ENCODE data around the gene SLC25A29.

SLC25A29 gene

DNA sequence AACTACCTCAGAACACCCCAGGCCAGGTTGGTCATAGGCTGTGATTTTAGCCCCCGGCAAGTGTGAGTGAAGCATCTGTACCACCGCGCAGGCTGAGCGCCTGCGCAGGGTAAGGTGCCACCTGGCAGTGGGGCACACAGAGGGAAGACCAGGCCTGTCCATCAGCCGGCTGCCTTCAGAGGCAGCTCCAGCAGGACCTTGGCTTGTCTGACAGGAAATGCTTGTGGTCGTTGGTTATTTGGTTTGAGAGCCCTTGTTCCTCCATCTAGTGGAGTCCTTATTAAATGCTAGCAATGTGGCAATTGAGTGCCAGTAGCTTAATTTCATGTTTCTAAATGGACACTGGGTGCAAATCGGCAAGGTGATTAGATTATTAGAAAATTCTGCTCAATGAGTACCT lies 27.5 kb downstream of the SLC25A29 start:
- DNase-seq = no peak

DNA sequence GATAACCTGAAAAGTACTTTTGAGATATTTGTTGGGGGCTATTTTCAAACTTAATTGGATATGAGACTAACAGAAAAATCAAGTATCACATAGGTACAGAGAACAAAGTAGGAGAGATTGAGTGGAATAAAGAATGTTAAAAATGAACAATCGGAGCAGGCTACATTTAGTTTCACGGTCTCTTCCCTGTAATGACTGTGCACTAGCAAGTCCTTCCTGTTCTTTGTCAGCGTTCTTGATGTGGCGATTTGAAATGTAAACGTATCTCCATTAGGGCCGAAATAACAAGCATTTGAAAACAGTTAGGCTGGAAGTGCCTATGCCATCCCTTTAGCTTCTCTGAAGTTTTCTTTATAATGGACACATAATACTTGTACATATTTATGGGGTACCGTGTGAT lies 31.0 kb downstream of the SLC25A29 start:
- DNase-seq = no peak

DNA sequence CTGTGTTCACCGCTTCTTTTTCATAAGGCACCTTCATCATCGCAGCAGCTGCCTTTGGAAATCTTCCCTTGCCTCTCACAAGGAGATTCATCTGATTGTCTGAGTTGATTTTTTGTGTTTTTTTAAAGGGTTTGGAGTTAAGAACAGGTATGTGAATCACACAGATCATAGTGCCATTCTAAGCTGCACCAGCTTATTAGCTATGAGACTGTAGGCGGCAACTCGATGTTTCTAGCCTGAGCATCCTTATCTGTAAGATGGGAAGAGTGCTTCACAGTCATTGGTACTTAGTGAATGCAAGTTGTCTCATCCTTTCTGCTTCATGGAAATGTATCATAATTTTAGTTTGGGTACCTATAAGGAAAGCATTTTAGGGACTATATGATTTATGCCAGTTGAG lies 32.0 kb downstream of the SLC25A29 start:
- no peak for DNase-seq

DNA sequence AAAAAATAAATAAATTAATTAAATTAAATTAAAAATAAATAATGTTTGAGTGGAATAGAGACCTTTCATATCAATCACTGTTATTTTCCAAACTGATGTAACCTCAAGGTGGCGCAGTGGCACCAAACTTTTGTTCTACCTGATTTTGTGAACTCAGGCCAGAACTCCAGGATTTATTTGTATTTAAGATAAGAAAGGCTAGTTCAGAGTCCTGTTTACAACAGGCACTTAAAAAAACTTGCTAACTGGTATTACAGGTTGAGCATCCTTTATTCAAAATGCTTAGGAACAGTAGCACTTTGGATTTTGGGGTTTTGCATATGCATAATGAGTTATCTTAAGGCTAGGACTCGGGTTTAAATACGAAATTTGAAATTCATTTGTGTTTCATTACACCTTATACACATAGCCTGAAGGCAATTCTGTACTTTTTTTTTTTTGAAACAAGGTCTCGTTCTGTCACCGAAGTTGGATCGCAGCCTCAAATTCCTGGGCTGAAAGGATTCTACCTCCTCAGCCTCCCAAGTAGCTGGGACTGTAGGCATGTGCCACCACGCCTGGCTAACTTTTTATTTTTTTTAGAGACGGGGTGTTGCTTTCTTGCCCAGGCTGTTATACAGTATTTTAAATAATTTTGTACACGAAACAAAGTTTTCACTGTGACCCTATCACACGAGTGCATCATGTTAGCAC lies 34.9 kb downstream of the SLC25A29 start:
- peak; percentile 49 for DNase-seq

DNA sequence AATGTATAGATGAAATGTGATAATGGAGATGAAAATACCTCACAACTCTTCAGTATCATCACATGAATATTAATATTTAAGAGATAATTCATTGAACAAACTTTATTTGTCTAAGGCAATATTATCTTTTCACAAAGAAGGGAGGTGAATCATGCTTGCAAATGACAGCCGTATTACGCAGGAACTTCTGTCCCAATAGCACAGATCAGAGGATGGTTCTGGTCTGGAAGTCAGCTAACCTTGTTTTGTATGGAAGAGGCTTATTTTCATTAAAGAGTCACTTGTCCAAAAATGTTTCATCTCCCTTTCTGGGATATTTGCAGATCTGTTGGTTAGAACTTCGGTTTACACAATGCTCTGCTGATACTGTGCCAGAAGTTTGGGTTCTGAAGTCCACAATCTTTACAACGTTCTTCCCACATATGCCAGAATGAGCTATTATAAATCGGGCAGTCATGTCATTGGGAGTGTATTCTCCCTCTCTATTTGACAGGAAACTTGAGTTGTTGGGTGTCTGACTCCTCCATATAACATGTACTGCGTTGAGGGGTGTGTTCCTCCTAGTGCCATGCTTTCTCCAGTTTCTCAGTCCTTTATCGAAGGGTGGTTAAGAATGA lies 37.5 kb downstream of the SLC25A29 start:
- DNase-seq = no peak

DNA sequence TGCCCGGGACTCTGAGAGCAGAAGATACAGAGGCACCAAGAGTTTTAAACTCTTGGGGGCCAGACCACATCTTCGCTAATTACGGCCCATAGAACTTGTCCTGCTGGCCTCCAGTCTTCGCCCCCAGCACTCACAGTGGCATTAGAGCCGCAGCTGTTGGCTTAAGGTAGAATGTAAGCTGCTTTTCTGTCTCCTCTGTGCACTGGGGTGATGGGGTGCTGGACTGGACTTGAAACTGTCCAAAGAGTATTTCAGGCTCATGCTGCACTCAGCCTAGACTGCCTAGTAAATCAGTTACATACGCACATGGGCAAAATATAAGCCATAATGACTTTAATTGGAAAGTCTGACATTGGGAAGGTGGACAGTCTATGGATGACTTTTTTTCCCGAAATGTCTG lies 38.3 kb downstream of the SLC25A29 start:
- DNase-seq = no peak

DNA sequence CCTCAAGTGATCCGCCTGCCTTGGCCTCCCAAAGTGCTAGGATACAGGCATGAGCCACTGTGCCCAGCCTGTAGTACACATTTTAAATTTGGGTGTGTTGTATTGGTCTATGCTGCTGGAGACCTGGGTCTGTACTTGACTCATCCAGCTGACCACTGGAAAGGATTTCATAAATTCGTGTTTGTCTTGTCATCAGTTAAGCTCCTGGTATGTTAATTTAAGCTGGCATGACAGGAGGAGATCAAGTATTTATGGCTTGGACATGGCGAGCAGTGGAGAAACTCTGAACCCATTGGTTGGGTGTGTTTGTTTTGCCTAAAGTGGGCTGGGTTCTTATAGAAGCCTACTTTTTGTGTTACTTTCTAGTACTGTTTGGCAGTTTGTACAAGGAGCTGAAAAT lies 43.1 kb downstream of the SLC25A29 start:
- no peak for DNase-seq

DNA sequence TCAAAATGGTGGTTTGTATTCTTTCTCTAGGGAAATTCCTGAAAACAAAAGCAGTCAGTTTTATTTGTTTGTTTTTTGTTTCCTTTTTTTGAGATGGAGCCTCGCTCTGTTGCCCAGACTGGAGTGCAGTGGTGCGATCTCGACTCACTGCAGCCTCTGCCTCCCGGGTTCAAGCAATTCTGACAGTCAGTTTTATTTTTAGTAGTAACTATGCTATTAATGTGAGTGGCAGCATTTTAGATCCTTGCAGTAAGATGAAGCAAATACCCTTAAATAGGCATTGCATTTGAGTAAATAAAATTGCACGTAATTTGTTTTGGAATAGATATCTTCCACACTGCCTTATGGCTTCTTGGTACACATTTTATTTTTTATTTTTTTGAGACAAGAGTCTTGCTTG lies 43.7 kb downstream of the SLC25A29 start:
- DNase-seq = no peak

DNA sequence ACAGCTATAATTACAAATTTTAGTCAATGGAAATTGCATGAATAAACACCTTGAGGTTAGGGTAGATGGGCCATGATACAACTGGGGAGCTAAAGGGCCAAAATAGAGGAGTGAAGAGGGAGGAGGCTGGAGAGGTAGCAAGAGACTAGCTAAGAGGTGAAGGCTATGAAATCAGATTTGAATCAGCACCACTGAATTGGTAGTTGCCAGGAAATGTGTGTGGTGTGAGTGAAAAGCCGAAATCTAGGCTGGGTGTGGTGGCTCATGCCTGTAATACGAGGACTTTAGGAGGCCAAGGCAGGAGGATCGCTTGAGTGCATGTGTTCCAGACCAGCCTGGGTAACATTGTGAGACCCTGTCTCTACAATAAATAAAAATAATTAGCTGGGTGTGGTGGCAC lies 44.6 kb downstream of the SLC25A29 start:
- no peak for DNase-seq

DNA sequence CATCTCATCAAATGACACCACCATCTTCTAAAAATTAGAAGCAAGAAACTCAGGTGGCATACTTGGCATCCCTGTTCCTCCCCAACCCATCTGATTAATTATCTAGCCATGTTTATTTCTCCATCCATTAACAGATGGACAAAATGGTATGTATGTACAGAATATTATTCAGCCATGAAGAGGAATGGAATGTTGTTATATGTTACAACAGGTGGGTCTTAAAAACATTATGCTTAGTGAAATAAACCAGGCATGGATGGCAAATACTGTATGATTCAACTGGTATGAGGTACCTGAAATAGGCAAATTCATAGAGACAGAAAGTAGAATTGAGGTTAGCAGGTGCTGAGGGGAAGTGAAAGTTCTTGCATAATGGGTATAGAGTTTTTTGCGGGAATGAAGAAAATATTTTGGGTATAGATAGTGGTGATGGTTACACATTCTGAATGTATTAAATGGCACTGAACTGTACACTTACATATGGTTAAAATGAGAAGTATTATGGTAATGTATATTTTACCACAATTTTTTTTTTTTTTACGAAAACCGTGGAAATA lies 49.8 kb downstream of the SLC25A29 start:
- no peak for DNase-seq

DNA sequence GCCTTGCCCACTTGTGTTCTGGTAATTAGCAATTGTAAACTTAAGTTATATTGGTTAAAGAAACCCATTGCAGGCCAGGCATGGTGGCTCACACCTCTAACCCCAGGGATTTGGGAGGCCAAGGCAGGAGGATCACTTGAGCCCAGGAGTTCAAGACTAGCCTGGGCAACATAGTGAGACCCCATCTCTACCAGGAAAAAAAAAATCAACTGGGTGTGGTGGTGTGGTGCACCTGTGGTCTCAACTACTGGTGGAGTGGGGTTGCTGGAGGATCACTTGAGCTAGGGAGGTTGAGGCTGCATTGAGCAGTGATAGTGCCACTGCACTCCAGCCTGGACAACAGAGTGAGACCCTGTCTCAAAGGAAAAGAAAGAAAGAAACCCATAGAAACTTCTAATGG lies 53.6 kb downstream of the SLC25A29 start:
- DNase-seq = no peak

DNA sequence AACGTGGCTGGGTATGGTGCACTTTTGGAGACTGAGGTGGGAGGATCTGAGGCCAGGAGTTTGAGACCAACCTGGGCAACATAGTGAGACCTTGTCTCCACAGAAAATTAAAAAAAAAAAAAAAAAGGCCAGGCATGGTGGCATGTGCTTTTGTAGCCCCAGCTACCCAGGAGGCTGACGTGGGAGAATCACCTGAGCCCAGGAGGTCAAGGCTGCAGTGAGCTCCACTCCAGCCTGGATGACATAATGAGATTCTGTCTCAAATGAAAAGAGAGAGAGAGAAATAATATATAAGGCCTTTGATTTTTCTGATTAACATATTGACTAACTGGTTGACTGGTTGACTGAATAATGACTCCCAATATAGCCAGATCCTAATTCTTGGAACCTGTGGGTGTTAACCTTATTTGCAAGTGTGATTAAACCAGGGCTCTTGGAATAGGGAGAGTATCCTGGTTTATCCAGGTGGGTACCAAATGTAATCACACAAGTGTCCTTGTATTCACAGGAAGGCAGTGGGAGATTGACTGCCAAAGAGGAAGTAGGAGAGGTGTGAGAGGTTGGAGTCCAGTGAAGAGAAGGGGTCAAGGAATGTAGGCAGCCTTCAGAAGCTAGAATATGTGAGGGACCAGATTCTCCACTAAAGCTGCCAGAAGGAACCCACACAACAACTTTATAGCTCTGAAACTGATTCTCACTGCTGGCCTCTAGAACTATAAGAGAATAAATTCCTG lies 55.3 kb downstream of the SLC25A29 start:
- DNase-seq = no peak

DNA sequence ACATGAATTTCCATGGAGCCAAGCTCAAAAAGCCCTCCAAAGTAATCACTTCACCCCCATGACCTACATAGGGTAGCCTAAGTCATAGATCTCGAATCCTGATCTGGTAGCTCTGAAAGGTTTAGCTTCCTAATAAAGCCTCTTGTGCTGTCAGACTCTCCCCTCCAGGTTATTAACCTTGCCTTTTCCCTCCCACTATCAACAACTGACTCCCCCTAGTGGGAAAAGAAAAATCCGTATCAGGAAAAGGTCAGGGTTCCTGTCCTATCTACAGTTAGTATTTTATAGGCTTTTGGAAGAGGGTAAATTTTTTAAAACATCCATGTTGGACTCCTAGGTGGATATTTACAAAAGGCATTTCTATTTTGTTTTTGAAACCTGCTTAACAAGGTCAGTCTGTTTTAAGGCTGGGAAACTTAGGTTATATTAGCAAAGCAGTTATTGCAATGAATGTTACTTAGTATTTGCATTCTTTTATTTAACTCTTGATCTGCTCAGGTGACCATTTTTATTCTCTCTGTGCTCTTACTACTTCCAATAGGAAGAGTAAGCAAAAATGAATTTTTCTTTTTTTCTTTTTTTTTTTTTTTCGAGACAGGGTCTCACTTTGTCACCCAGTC lies 59.3 kb downstream of the SLC25A29 start:
- no peak for DNase-seq

DNA sequence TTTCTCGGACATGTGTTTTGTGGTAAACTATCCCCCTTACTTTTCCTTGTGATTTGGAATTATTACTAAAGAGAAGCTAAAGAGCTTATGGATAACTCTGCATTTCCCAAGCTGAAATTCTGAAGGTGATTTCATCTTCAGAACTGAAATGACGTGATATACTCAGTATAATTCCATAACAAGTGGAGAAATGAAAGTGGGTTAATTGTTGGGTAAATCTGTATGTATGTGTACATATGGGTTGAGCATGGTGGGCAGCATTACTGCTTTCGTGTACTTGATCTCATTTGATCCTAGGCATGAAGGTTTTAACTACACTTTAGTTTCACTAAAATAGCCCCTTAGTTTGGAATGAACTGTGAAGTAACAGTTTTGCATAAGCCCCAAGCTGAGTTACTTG lies 63.2 kb downstream of the SLC25A29 start:
- no peak for DNase-seq

DNA sequence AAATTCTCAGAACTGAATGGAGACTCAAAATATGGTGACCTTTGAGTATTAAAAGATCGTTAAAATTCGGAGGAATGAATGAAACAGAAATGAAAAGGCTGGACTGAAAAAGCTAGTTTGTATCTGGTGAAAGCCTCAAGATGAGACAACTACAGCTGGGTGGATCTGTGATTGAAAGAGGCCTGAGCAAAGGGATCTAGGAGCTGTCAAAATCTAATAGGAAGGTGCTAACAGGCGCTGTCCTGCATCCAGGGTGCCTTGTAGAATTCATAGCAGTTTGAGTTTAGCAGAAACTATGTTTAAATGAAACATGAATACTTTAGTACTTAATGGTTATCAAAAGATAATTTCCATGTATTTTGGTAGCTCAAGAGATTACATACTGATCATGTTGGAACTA lies 65.0 kb downstream of the SLC25A29 start:
- no peak for DNase-seq
